ENCODE results near the gene NUBPL. TPM values are rescaled to one million over a fixed set of nuclear protein-coding genes. Genes with fewer than 3 reads are reported as not detected.
A peak's percentile ranks its signal among the peaks of the same experiment; 100 is the strongest.
"Not testable (repeated sequence)": the region's sequence is repeated elsewhere in the genome, so short reads cannot be mapped to it uniquely, and the experiment has no call there.

NUBPL gene
- total RNA-seq, 2 experiments from 2014 or later: 9.0 to 17.5 TPM

DNA sequence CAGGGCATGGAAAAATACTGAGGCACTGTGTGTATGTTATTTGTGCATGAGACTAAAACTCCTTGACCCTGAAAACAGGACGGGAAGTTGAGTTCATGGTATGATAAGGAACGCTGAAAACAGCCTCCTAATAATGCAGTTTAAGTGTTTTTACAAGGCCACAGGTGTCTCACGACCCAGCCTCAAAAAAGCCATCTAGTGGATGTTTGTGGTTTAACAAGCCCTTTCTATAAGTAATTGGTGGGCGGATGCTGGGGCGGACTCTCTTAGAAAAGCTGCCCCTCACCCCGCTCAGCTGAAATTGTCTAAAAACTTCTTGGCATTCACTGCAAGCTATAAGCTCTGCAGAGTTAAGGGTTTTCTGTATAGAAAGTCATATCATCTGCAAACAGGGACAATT is 184.5 kb downstream of the NUBPL start:
- H3K4me2 ChIP-seq (ENCODE audit: low read length): no peak overlapping the region
- POLR2A ChIA-PET: no interaction called here
- no peak overlapping the region for H3K27ac ChIP-seq (ENCODE audit: low read depth, low read length, poor library complexity, severe bottlenecking)
- H3K4me1 ChIP-seq (ENCODE audit: insufficient read depth, low read length, poor library complexity, severe bottlenecking): no peaks in the 10 kb centered on the region
- no peak for TF ChIP-seq EZH2phosphoT487 (IDR thresholded peaks at IDR 0.05; ENCODE audit: borderline replicate concordance, low read depth, low read length)
- TF ChIP-seq CTCF (conservative IDR thresholded peaks at IDR 0.05; ENCODE audit: low read length): peak; percentile 53
- no TSS peak for BruUV-seq (replicated peaks)
- no peaks in the 10 kb centered on the region for H3K9me2 ChIP-seq (ENCODE audit: insufficient read depth, low read length)
- H3K79me2 ChIP-seq (ENCODE audit: insufficient read depth, low read depth, low read length): no peaks in the 10 kb centered on the region
- H3K9me3 ChIP-seq (ENCODE audit: low read length): peaks cover 14% of the 10 kb centered on the region; the same call in 1 of the 2 replicates
- CTCF ChIA-PET (ENCODE audit: unreplicated experiment): no interaction called here
- DNase-seq (ENCODE audit: low spot score): peak; percentile 1
- H2AFZ ChIP-seq (ENCODE audit: low read length): no peak overlapping the region
- H3K4me3 ChIP-seq (ENCODE audit: low read depth, low read length, poor library complexity, severe bottlenecking): no peak overlapping the region
- H4K20me1 ChIP-seq (ENCODE audit: insufficient read depth, low read length): no peaks in the 10 kb centered on the region
- no peaks in the 10 kb centered on the region for H3K36me3 ChIP-seq (ENCODE audit: insufficient read depth, low read length)
- intact Hi-C loops (cut with micrococcal nuclease; ENCODE audit: unreplicated experiment): no loop called here

- H3K9me2 ChIP-seq (ENCODE audit: insufficient read depth, low read length): no peaks in the 10 kb centered on the region
- intact Hi-C loops (cut with micrococcal nuclease; ENCODE audit: unreplicated experiment): no loop called here
- no peak overlapping the region for H3K27ac ChIP-seq (ENCODE audit: low read depth, low read length, poor library complexity, severe bottlenecking)
- no peaks in the 10 kb centered on the region for H4K20me1 ChIP-seq (ENCODE audit: insufficient read depth, low read length)
- POLR2A ChIA-PET: no interaction called here
- no peaks in the 10 kb centered on the region for H3K36me3 ChIP-seq (ENCODE audit: insufficient read depth, low read length)
- DNase-seq (ENCODE audit: low spot score): no peak
- TF ChIP-seq EZH2phosphoT487 (IDR thresholded peaks at IDR 0.05; ENCODE audit: borderline replicate concordance, low read depth, low read length) (no peak), CTCF (conservative IDR thresholded peaks at IDR 0.05; ENCODE audit: low read length) (no peak)
- no TSS peak for BruUV-seq (replicated peaks)
- no peak overlapping the region for H3K4me2 ChIP-seq (ENCODE audit: low read length)
- CTCF ChIA-PET (ENCODE audit: unreplicated experiment): no interaction called here
- no peak overlapping the region for H3K4me3 ChIP-seq (ENCODE audit: low read depth, low read length, poor library complexity, severe bottlenecking)
- no peak overlapping the region for H2AFZ ChIP-seq (ENCODE audit: low read length)
- no peaks in the 10 kb centered on the region for H3K79me2 ChIP-seq (ENCODE audit: insufficient read depth, low read depth, low read length)
- no peaks in the 10 kb centered on the region for H3K4me1 ChIP-seq (ENCODE audit: insufficient read depth, low read length, poor library complexity, severe bottlenecking)
- peaks cover 14% of the 10 kb centered on the region; the same call in 1 of the 2 replicates for H3K9me3 ChIP-seq (ENCODE audit: low read length)
These were observed 185.1 kb downstream of the NUBPL start for GRCh38 chr14:31746326-31746725.

GRCh38 chr14:31749275-31749674 is 188.1 kb downstream of the NUBPL start:
- no peak overlapping the region for H3K4me2 ChIP-seq (ENCODE audit: low read length)
- H3K27ac ChIP-seq (ENCODE audit: low read depth, low read length, poor library complexity, severe bottlenecking): no peak overlapping the region
- intact Hi-C loops (cut with micrococcal nuclease; ENCODE audit: unreplicated experiment): no loop called here
- H3K9me3 ChIP-seq (ENCODE audit: low read length): peaks cover 14% of the 10 kb centered on the region; the same call in 1 of the 2 replicates
- H2AFZ ChIP-seq (ENCODE audit: low read length): no peak overlapping the region
- BruUV-seq (replicated peaks): no TSS peak
- no peak overlapping the region for H3K4me3 ChIP-seq (ENCODE audit: low read depth, low read length, poor library complexity, severe bottlenecking)
- CTCF ChIA-PET (ENCODE audit: unreplicated experiment): no interaction called here
- POLR2A ChIA-PET: interaction anchor here (0.5 kb wide), 1 partner anchor 139 kb away, joined by 3 read pairs; no protein-coding TSS in a partner anchor
- H3K9me2 ChIP-seq (ENCODE audit: insufficient read depth, low read length): no peaks in the 10 kb centered on the region
- H3K36me3 ChIP-seq (ENCODE audit: insufficient read depth, low read length): no peaks in the 10 kb centered on the region
- DNase-seq (ENCODE audit: low spot score): no peak
- no peaks in the 10 kb centered on the region for H3K4me1 ChIP-seq (ENCODE audit: insufficient read depth, low read length, poor library complexity, severe bottlenecking)
- no peaks in the 10 kb centered on the region for H3K79me2 ChIP-seq (ENCODE audit: insufficient read depth, low read depth, low read length)
- H4K20me1 ChIP-seq (ENCODE audit: insufficient read depth, low read length): no peaks in the 10 kb centered on the region
- no peak for TF ChIP-seq EZH2phosphoT487 (IDR thresholded peaks at IDR 0.05; ENCODE audit: borderline replicate concordance, low read depth, low read length)
- no peak for TF ChIP-seq CTCF (conservative IDR thresholded peaks at IDR 0.05; ENCODE audit: low read length)

- POLR2A ChIA-PET; intact Hi-C loops (cut with micrococcal nuclease; ENCODE audit: unreplicated experiment); H3K4me2 ChIP-seq (ENCODE audit: low read length); H4K20me1 ChIP-seq (ENCODE audit: insufficient read depth, low read length); H3K36me3 ChIP-seq (ENCODE audit: insufficient read depth, low read length); H3K4me3 ChIP-seq (ENCODE audit: low read depth, low read length, poor library complexity, severe bottlenecking); DNase-seq (ENCODE audit: low spot score); H3K9me2 ChIP-seq (ENCODE audit: insufficient read depth, low read length); CTCF ChIA-PET (ENCODE audit: unreplicated experiment); H3K79me2 ChIP-seq (ENCODE audit: insufficient read depth, low read depth, low read length); BruUV-seq (replicated peaks); H2AFZ ChIP-seq (ENCODE audit: low read length); H3K27ac ChIP-seq (ENCODE audit: low read depth, low read length, poor library complexity, severe bottlenecking); H3K4me1 ChIP-seq (ENCODE audit: insufficient read depth, low read length, poor library complexity, severe bottlenecking): not testable (repeated sequence)
- H3K9me3 ChIP-seq (ENCODE audit: low read length): peaks cover 12% of the 10 kb centered on the region; the same call in 1 of the 2 replicates
These were observed 189.8 kb downstream of the NUBPL start for GRCh38 chr14:31751047-31751446.
